Fibroblast of villous mesenchyme (primary cell): ENCODE data around the gene MFSD12. TPM values are rescaled to one million over a fixed set of nuclear protein-coding genes. Genes with fewer than 3 reads are reported as not detected.

Experiments
- DNase-seq: peaks from one replicate; pipeline ENCODE4 v3.0.0-alpha.2; 2010; ENCODE audit warnings: low read depth
- H3K4me3 ChIP-seq: 2 replicates; pipeline ENCODE4 v1.5.1; 2011; ENCODE audit warnings: low read depth, mild to moderate bottlenecking, low read length
- CTCF ChIP-seq: IDR thresholded peaks from 2 replicates; pipeline ENCODE4 v1.5.1; 2012; ENCODE audit warnings: low read depth, mild to moderate bottlenecking, low read length; ENCODE audit not compliant: insufficient read depth
- total RNA-seq: library from RNA; depleted of rRNA; stranded (reverse); fragments of >200 nt; gene quantifications from 2 replicates; pipeline ENCODE4 v1.2.3, GENCODE V29; 2012

Gene MFSD12
- total RNA-seq, 1 donor, result 137 TPM

GRCh38 chr19:3555653-3556422, 1.5 kb downstream of the MFSD12 start:
- DNase-seq, result no peak
- TF ChIP-seq CTCF, result no peak
- peak overlapping the region; percentile 69 for H3K4me3 ChIP-seq

DNA sequence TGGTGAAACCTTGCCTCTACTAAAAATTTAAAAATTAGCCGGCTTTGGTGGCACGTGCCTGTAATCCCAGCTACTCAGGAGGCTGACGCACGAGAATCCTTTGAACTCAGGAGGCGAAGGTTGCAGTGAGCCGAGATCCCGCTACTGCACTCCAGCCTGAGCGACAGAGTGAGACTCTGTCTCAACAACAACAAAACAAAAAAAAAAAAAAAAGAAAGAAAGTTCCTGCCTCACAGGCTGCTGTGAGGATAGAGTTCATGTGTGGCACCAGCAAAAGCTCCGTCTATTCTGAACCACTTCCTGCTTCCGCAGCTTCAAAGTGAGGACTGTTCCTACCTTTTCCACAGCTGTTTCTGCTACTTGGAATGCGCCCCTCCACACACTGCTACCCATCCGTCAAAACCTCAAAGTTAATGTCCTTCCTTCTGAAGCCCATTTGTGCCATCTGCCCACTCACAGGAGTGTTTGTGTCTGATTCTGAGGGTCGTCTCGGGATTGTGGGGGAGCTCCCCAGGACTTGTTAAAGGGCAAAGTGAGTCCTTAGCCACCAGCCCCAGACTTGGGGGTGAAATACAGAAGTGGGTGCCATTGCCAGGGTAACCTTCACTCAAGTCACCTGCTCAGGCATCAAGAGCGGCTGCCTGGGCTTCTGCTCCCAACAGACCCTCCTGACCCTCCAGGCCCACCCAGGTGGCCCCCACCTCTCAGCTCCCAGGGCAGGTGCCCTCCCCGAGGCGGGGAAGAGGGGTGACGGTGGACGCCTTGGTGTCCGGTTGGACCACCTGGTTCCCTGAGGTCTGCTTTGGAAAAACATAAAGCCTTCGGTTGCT, 2.9 kb downstream of the MFSD12 start:
- H3K4me3 ChIP-seq, result no peak overlapping the region
- no peak for DNase-seq
- no peak for TF ChIP-seq CTCF

GRCh38 chr19:3551792-3552095, 5.6 kb downstream of the MFSD12 start:
- no peak for TF ChIP-seq CTCF

GRCh38 chr19:3550947-3551791, 6.2 kb downstream of the MFSD12 start:
- H3K4me3 ChIP-seq, result no peak overlapping the region
- no peak for TF ChIP-seq CTCF
- DNase-seq, result no peak

More at GRCh38 chr19:3551792-3552095, 5.6 kb downstream of the MFSD12 start:
- H3K4me3 ChIP-seq, result no peak overlapping the region
- no peak for DNase-seq

DNA sequence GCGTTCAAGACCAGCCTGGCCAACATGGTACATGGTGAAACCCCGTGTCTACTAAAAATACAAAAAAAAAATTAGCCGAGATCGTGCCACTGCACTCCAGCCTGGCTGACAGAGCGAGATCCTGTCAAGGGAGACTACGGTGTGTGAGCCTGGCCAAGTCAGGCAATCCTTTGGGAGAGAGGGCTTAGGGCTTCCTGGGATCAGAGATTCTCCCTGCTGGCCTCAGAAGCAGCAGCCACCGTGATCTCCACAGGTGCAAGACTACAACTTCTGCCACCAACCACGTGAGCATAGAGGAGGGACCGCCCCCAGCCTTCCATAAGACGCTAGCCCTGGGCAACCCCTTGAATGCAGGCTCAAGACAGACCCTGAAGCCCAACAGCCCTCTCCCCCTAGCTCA, 7.6 kb downstream of the MFSD12 start:
- no peak for DNase-seq
- no peak overlapping the region for H3K4me3 ChIP-seq
- no peak for TF ChIP-seq CTCF

DNA sequence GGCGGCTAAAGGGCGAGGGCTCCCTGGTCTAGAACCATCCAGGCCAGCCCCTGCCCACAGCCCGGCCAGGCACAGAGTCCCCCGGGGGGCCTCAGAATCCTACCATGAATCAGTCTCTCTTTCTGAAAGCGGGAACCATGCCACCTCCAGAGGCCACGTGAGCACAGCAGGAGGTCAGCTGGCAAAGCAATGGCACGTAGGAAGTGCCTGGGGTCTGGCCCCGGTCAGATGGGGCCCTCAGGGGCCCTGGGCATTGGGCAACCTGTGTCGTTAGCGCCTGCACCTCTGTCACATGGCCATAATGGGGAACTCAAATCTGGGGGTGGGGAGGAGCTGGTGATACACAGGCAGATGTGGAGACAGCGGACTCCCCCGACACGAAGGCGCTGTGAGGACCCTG, 8.8 kb downstream of the MFSD12 start:
- DNase-seq, result no peak
- no peak for TF ChIP-seq CTCF

More for the DNA sequence above, 8.8 kb downstream of the MFSD12 start:
- no peak overlapping the region for H3K4me3 ChIP-seq
